HL-60 (cell line): ENCODE results near the gene ART1.
A peak's percentile ranks its signal among the peaks of the same experiment; 100 is the strongest.

Experiments used
- DNase-seq, 2 experiments: peaks; one replicate each; pipeline ENCODE4 v3.0.0-alpha.2; 2010 to 2020; ENCODE audit warnings: low read depth in 1 of 2, low spot score in 1 of 2
- H3K27ac ChIP-seq: fragments of 250-450 bp; sonication (Bioruptor Pico); replicated peaks from 2 replicates; pipeline ENCODE4 v1.5.1; 2020; ENCODE audit warnings: mild to moderate bottlenecking, moderate library complexity
- H3K27me3 ChIP-seq: fragments of 250-450 bp; sonication (Bioruptor Pico); 2 replicates; pipeline ENCODE4 v1.5.1; 2021; ENCODE audit warnings: mild to moderate bottlenecking, moderate library complexity; ENCODE audit not compliant: insufficient read depth, poor library complexity, severe bottlenecking
- H3K4me3 ChIP-seq: replicated peaks from 2 replicates; pipeline ENCODE4 v1.5.1; 2011; ENCODE audit warnings: mild to moderate bottlenecking, control low read depth, low read length; ENCODE audit not compliant: insufficient read depth
- GABPA ChIP-seq: IDR thresholded peaks from 2 replicates; pipeline ENCODE4 v1.6.1; 2012; ENCODE audit warnings: low read depth
- POLR2AphosphoS5 ChIP-seq: IDR thresholded peaks from 2 replicates; pipeline ENCODE4 v1.6.1; 2012; ENCODE audit warnings: low read depth
- SPI1 ChIP-seq: IDR thresholded peaks from 2 replicates; pipeline ENCODE4 v1.6.1; 2012; ENCODE audit warnings: low read depth, mild to moderate bottlenecking, borderline replicate concordance
- TF ChIP-seq, protein P1 (sequence below): IDR thresholded peaks from one replicate; pipeline ENCODE4 v1.5.1; 2011; ENCODE audit warnings: low read length, control low read depth, inconsistent platforms; ENCODE audit not compliant: insufficient read depth
- TF ChIP-seq, protein P2 (sequence below): IDR thresholded peaks from 2 replicates; pipeline ENCODE4 v1.6.1; 2012; ENCODE audit warnings: low read depth; ENCODE audit not compliant: insufficient replicate concordance

Gene ART1

DNA sequence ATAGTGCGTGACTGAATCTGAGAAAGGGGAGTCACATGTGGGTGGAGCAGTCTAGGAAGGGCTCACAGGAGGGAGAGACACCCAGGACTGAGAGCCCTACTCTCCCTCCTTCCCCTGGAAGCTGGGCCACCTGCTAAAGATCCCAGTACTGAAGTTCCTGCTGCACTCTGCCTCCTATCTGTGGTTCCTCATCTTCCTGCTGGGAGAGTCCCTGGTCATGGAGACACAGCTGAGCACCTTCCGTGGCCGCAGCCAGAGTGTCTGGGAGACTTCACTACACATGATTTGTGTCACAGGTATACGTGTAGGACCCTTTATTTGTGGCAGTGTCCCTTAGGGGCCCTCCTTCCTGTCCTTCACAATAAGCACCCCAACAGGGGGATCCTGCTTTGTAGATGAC, 22.4 kb upstream of the ART1 start:
- H3K27me3 ChIP-seq: no peaks in the 10 kb centered on the region
- DNase-seq: no peak
- H3K4me3 ChIP-seq: no peak overlapping the region
- H3K27ac ChIP-seq: no peak overlapping the region
- no peak for TF ChIP-seq SPI1
- TF ChIP-seq POLR2AphosphoS5: no peak
- TF ChIP-seq, protein P1, sequence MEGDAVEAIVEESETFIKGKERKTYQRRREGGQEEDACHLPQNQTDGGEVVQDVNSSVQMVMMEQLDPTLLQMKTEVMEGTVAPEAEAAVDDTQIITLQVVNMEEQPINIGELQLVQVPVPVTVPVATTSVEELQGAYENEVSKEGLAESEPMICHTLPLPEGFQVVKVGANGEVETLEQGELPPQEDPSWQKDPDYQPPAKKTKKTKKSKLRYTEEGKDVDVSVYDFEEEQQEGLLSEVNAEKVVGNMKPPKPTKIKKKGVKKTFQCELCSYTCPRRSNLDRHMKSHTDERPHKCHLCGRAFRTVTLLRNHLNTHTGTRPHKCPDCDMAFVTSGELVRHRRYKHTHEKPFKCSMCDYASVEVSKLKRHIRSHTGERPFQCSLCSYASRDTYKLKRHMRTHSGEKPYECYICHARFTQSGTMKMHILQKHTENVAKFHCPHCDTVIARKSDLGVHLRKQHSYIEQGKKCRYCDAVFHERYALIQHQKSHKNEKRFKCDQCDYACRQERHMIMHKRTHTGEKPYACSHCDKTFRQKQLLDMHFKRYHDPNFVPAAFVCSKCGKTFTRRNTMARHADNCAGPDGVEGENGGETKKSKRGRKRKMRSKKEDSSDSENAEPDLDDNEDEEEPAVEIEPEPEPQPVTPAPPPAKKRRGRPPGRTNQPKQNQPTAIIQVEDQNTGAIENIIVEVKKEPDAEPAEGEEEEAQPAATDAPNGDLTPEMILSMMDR: no peak
- TF ChIP-seq GABPA: no peak
- TF ChIP-seq, protein P2, sequence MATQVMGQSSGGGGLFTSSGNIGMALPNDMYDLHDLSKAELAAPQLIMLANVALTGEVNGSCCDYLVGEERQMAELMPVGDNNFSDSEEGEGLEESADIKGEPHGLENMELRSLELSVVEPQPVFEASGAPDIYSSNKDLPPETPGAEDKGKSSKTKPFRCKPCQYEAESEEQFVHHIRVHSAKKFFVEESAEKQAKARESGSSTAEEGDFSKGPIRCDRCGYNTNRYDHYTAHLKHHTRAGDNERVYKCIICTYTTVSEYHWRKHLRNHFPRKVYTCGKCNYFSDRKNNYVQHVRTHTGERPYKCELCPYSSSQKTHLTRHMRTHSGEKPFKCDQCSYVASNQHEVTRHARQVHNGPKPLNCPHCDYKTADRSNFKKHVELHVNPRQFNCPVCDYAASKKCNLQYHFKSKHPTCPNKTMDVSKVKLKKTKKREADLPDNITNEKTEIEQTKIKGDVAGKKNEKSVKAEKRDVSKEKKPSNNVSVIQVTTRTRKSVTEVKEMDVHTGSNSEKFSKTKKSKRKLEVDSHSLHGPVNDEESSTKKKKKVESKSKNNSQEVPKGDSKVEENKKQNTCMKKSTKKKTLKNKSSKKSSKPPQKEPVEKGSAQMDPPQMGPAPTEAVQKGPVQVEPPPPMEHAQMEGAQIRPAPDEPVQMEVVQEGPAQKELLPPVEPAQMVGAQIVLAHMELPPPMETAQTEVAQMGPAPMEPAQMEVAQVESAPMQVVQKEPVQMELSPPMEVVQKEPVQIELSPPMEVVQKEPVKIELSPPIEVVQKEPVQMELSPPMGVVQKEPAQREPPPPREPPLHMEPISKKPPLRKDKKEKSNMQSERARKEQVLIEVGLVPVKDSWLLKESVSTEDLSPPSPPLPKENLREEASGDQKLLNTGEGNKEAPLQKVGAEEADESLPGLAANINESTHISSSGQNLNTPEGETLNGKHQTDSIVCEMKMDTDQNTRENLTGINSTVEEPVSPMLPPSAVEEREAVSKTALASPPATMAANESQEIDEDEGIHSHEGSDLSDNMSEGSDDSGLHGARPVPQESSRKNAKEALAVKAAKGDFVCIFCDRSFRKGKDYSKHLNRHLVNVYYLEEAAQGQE: no peak

DNA sequence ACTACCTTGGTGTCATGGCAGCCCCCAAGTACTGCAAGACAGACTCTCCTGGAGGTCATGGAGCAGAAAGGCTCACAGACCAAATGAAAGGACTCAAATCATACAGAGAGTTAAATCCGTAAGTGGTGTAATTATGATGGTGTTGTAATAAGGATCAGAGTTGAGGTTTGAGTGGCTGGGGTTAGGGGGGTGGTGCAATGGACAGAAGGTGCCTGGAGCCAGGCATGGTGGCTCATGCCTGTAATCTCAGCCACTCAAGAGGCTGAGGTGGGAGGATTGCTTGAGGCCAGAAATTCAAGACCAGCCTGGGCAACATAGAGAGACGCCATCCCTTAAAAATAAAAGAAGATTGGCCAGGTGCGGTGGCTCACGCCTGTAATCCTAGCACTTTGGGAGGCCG, 21.8 kb upstream of the ART1 start:
- peak; percentile 37 to 51 for DNase-seq
- no peak for TF ChIP-seq POLR2AphosphoS5
- no peak for TF ChIP-seq GABPA
- TF ChIP-seq, protein P1: no peak
- no peaks in the 10 kb centered on the region for H3K27me3 ChIP-seq
- no peak overlapping the region for H3K4me3 ChIP-seq
- no peak overlapping the region for H3K27ac ChIP-seq

DNA sequence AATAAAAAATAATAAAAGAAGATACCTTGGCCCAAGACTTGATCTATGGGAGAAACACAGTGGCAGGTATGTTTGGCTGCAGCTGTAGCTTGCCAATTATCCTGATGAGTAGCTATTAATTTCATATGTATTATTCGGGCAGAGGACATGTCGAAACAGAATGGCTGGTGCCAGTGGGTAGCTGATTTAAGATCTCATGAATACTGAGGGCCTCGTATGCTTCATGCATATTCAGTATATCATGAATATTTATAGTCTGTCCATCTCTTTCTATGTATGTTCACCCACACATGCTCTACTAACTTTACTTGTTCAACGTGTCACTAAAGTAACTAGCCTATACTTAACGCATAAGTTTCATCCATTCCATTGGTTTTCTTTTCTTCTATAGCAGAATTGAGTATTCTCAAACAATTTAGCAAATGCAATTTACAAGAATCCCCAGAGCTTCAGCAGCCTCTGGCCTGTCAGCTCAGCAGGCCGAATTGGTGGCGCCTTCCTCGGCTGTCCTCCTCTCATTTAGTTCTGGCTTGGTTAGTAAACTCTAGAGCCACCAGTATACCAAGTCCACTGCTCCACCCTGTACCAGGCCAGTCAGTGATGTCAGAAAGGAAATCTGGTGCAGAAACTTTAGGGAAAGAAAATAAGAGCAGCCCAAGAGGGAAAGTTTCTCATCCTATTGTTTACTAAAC, 21.0 kb upstream of the ART1 start:
- no peak overlapping the region for H3K27ac ChIP-seq

More for the DNA sequence above, 21.0 kb upstream of the ART1 start:
- TF ChIP-seq POLR2AphosphoS5 (no peak), SPI1 (no peak), GABPA (no peak)
- TF ChIP-seq, protein P2: no peak
- TF ChIP-seq, protein P1: no peak
- H3K27me3 ChIP-seq: no peaks in the 10 kb centered on the region
- H3K4me3 ChIP-seq: no peak overlapping the region
- DNase-seq: no peak
